Hepatocyte (in vitro differentiated cells): ENCODE measurements around the gene NPM3.

Source experiments
- CTCF ChIP-seq: fragments of 200-600 bp; sonication (generic); IDR thresholded peaks from 2 replicates; pipeline ENCODE4 v1.5.1; 2016; ENCODE audit warnings: antibody characterized with exemption, mild to moderate bottlenecking; ENCODE audit not compliant: poor library complexity
- EZH2 ChIP-seq: fragments of 200-600 bp; sonication (generic); IDR thresholded peaks from 2 replicates; pipeline ENCODE4 v1.6.1; 2016; ENCODE audit warnings: antibody characterized with exemption, mild to moderate bottlenecking, borderline replicate concordance
- EZH2phosphoT487 ChIP-seq: fragments of 200-600 bp; sonication (generic); IDR thresholded peaks from one replicate; pipeline ENCODE4 v1.6.1; 2018; ENCODE audit warnings: antibody characterized with exemption, mild to moderate bottlenecking, low read depth, moderate library complexity; ENCODE audit not compliant: unreplicated experiment, severe bottlenecking

DNA sequence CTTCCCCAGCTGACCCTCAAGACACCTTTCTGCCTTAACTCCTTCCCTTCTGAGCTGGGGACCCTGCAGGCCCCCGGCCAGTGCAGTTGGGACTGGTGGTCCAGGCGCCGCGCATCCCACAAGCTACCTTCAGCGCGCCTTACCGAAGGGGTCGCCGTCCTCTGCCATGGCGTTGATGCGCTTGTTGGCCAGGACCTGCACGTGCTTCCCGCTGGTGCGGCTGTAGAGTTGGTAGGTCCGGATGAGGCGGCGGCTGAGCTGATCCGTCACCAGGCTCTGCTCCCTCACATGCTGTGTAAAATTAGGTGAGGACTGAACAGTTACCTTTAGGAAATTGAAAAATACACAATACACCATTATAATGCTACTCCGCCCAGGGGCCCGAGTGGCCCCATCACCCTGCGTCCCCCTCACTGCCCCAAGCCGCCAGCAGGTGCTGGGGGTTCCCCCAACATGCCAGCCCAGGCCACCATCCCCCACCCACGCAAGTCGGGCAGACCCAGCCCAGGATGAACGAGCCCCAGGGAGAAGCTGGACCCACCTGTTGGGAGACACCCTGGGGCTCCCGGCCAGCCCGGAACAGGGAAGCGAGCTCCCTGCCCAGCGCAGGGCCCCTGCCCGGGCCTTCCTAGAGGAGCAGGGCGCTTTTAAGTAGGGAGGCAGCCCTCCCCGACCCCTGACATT, 8.5 kb downstream of the NPM3 start:
- TF ChIP-seq CTCF, result no peak
- no peak for TF ChIP-seq EZH2
- peak; percentile 75 for TF ChIP-seq EZH2phosphoT487
